A673 (cell line): ENCODE data around the gene FBN1. TPM values are rescaled to one million over a fixed set of nuclear protein-coding genes. Genes with fewer than 3 reads are reported as not detected.

ENCODE experiments used
- BruUV-seq: library from RNA; stranded (reverse); fragments of 400-500 nt; replicated peaks from 2 replicates; lab custom pipeline; 2021; lab: Mats Ljungman, UMichigan
- CTCF ChIA-PET: fragments of 300-600 bp; sonication (Branson Sonifier 250); formaldehyde crosslinking; loops from one replicate; lab custom pipeline; 2022; ENCODE audit warnings: antibody characterized with exemption; lab: Charles Lee
- POLR2A ChIA-PET: fragments of 300-600 bp; sonication (Branson Sonifier 250); formaldehyde crosslinking; loops from one replicate; lab custom pipeline; 2022; ENCODE audit warnings: antibody characterized with exemption; ENCODE audit not compliant: low non-redundant PET; lab: Charles Lee
- DNase-seq: peaks from one replicate; pipeline ENCODE4 v3.0.0-alpha.2; 2015; ENCODE audit warnings: low spot score
- H3K27ac ChIP-seq: fragments of 200-600 bp; sonication (generic); 2 replicates; pipeline ENCODE4 v1.5.1; 2016; ENCODE audit warnings: mixed run types, low read depth, mild to moderate bottlenecking, mixed read lengths, antibody characterized with exemption, low read length; ENCODE audit not compliant: poor library complexity, severe bottlenecking
- H3K27me3 ChIP-seq: fragments of 200-600 bp; sonication (generic); replicated peaks from 2 replicates; pipeline ENCODE4 v1.6.1; 2017; ENCODE audit warnings: mixed run types, low read depth, mild to moderate bottlenecking, mixed read lengths, antibody characterized with exemption, low read length; ENCODE audit not compliant: insufficient read depth, poor library complexity
- H3K36me3 ChIP-seq: fragments of 200-600 bp; sonication (generic); 2 replicates; pipeline ENCODE4 v1.6.1; 2016; ENCODE audit warnings: mixed run types, mild to moderate bottlenecking, mixed read lengths, antibody characterized with exemption, low read length; ENCODE audit not compliant: insufficient read depth, poor library complexity, severe bottlenecking
- H3K4me1 ChIP-seq: fragments of 200-600 bp; sonication (generic); 2 replicates; pipeline ENCODE4 v1.6.1; 2017; ENCODE audit warnings: mixed run types, mild to moderate bottlenecking, mixed read lengths, antibody characterized with exemption, low read length; ENCODE audit not compliant: insufficient read depth, poor library complexity, severe bottlenecking
- H3K4me3 ChIP-seq: fragments of 200-600 bp; sonication (generic); 2 replicates; pipeline ENCODE4 v1.5.1; 2016; ENCODE audit warnings: low read depth, mixed run types, mild to moderate bottlenecking, mixed read lengths, low read length; ENCODE audit not compliant: poor library complexity, severe bottlenecking
- H3K9me3 ChIP-seq: fragments of 200-600 bp; sonication (generic); 2 replicates; pipeline ENCODE4 v1.6.1; 2016; ENCODE audit warnings: mixed run types, low read depth, mild to moderate bottlenecking, mixed read lengths, antibody characterized with exemption, low read length; ENCODE audit not compliant: poor library complexity, severe bottlenecking
- EZH2 ChIP-seq: fragments of 200-600 bp; sonication (generic); IDR thresholded peaks from 2 replicates; pipeline ENCODE4 v1.6.1; 2017; ENCODE audit warnings: borderline replicate concordance, low read depth, mild to moderate bottlenecking, mixed read lengths, antibody characterized with exemption, low read length; ENCODE audit not compliant: poor library complexity, severe bottlenecking
- intact Hi-C: fragments of 100-400 bp; cut with micrococcal nuclease; formaldehyde crosslinking; loops from one replicate; pipeline ENCODE4 v1.10.0; 2022; ENCODE audit not compliant: unreplicated experiment
- total RNA-seq: library from RNA; stranded (reverse); gene quantifications from 2 replicates; pipeline ENCODE4 v1.2.3, GENCODE V29; 2021
- TF ChIP-seq, protein P1 (sequence below): fragments of 300-800, 200-600 bp; sonication (generic); conservative IDR thresholded peaks from 2 replicates; pipeline ENCODE4 v1.5.1; 2017; ENCODE audit warnings: low read depth, mild to moderate bottlenecking, antibody characterized with exemption, low read length, moderate library complexity, mixed read lengths

FBN1 gene
- total RNA-seq, 1 experiment from 2014 or later = 25.4 TPM

DNA sequence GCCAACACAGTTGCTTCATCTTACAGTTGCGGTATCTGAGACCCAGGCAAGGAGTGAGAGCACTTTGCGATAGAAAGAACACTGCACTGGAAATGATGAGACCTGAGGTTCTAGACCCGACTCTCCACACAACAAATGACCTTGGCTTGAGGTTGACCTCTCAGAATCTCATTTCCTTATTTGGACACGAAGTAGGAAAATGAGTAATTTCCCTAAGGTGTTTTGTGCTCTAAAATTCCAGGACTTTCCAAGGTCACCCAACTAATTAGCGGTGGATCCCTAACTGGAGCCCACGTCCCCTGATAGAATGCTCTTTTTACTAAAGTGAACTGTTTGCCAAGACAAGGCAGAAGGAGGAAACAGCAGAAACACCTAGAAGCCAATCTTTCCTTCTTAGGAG lies 26.7 kb upstream of the FBN1 start:
- no peaks in the 10 kb centered on the region for H3K27me3 ChIP-seq
- H3K4me1 ChIP-seq = no peaks in the 10 kb centered on the region
- intact Hi-C loops = no loop called here
- no peak overlapping the region for H3K27ac ChIP-seq
- no peaks in the 10 kb centered on the region for H3K9me3 ChIP-seq
- BruUV-seq = no TSS peak
- POLR2A ChIA-PET = no interaction called here
- CTCF ChIA-PET = no interaction called here
- DNase-seq = no peak
- H3K36me3 ChIP-seq = no peaks in the 10 kb centered on the region
- no peak for TF ChIP-seq EZH2
- TF ChIP-seq, protein P1, sequence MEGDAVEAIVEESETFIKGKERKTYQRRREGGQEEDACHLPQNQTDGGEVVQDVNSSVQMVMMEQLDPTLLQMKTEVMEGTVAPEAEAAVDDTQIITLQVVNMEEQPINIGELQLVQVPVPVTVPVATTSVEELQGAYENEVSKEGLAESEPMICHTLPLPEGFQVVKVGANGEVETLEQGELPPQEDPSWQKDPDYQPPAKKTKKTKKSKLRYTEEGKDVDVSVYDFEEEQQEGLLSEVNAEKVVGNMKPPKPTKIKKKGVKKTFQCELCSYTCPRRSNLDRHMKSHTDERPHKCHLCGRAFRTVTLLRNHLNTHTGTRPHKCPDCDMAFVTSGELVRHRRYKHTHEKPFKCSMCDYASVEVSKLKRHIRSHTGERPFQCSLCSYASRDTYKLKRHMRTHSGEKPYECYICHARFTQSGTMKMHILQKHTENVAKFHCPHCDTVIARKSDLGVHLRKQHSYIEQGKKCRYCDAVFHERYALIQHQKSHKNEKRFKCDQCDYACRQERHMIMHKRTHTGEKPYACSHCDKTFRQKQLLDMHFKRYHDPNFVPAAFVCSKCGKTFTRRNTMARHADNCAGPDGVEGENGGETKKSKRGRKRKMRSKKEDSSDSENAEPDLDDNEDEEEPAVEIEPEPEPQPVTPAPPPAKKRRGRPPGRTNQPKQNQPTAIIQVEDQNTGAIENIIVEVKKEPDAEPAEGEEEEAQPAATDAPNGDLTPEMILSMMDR = no peak
- H3K4me3 ChIP-seq = no peak overlapping the region

DNA sequence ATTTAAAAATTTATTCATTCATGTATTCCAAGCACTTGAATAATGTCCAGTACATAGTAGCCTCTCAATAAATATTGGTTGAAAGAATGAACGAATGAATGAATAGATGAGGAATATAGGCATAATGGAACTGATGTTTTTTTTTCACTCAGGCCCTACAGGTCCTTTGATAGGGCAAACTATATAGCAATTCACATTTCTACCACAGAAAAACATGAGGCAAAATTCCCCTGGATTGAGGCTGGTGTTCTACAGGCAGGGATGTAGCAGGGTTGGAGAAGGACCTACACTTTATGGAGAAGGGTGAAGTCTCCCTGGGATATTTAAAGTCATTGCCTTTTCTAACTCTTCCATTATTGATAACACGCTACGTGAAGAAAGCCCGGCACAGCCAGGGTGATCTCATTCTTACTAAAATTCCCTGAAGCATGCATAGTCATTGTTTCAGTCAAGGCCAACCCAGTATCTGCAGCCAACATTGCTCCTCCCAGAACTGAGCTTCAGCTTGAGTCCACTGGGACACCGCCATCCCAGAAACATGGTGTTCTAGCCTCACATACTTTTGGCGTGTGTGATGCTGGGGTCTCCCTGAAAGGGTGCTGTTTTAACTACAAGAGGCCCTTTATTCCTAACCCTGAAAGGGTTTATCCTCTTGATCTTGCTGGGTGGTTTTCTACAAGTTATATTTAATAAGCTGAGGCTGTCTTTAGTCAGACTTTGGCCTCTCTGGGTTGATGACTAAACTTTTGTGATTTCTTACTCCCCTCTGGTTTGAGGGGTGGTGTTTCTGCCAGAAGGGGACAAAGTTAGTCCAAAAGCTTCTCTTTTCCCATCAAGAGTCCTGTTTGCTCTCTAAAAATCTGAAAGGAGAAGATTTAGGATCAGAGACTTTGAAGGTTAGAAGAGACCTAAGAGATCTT lies 25.9 kb upstream of the FBN1 start:
- no peak overlapping the region for H3K27ac ChIP-seq
- BruUV-seq = no TSS peak

DNA sequence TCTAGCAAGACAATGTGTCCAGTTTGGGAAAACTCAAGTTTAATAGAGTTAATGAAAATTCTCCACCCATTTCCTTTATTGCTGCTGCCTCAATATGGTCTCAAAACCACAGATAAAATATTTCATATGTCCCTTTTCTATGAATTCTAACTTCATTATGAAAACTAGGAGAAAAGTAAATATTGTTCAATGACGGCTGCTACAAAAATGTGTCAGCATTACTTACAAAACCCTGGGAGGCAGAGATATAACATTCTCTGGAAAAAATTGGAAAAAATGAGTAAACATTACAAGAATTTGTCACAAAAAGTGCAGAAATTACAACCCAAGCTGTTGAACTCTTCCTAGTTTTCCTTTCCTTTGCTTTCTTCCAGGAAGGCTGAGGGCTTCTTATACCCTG lies 22.2 kb upstream of the FBN1 start:
- Histone ChIP-seq H3K4me3 (no peak overlapping the region), H3K4me1 (no peaks in the 10 kb centered on the region), H3K9me3 (no peaks in the 10 kb centered on the region), H3K36me3 (no peaks in the 10 kb centered on the region), H3K27ac (no peak overlapping the region), H3K27me3 (no peaks in the 10 kb centered on the region)
- DNase-seq = no peak
- no peak for TF ChIP-seq EZH2
- TF ChIP-seq, protein P1 = no peak
- ChIA-PET POLR2A (no interaction called here), CTCF (no interaction called here)
- no TSS peak for BruUV-seq
- intact Hi-C loops = no loop called here

More for the DNA sequence above, 25.9 kb upstream of the FBN1 start:
- intact Hi-C loops = no loop called here
- Histone ChIP-seq H3K4me3 (no peak overlapping the region), H3K27me3 (no peaks in the 10 kb centered on the region), H3K36me3 (no peaks in the 10 kb centered on the region), H3K4me1 (no peaks in the 10 kb centered on the region), H3K9me3 (no peaks in the 10 kb centered on the region)
- POLR2A ChIA-PET = no interaction called here
- no peak for DNase-seq
- CTCF ChIA-PET = no interaction called here
- TF ChIP-seq EZH2 = no peak
- TF ChIP-seq, protein P1 = no peak
